HG02759 (cell line): ENCODE data around the gene HIVEP3.
A peak's percentile ranks its signal among the peaks of the same experiment; 100 is the strongest.
"Not testable (repeated sequence)": the region's sequence is repeated elsewhere in the genome, so short reads cannot be mapped to it uniquely, and the experiment has no call there.

Source experiments
- ATAC-seq: cut with Tn5 transposase; IDR thresholded peaks from one replicate; pipeline ENCODE4 v1.9.1; 2021; ENCODE audit warnings: mild to moderate bottlenecking, moderate library complexity; ENCODE audit not compliant: unreplicated experiment

Gene HIVEP3

GRCh38 chr1:41578712-41579335, 339.9 kb downstream of the HIVEP3 start:
- no peak for ATAC-seq

- ATAC-seq = no peak
These were observed 342.1 kb downstream of the HIVEP3 start for GRCh38 chr1:41576620-41577019.

GRCh38 chr1:41576206-41576605, 342.5 kb downstream of the HIVEP3 start:
- no peak for ATAC-seq

GRCh38 chr1:41574842-41575241, 343.9 kb downstream of the HIVEP3 start:
- ATAC-seq = no peak

- peak; percentile 82 for ATAC-seq
These were observed 344.7 kb downstream of the HIVEP3 start for GRCh38 chr1:41573785-41574713.

- no peak for ATAC-seq
These were observed 345.5 kb downstream of the HIVEP3 start for GRCh38 chr1:41573194-41573593.

GRCh38 chr1:41572224-41572623, 346.5 kb downstream of the HIVEP3 start:
- no peak for ATAC-seq

GRCh38 chr1:41571041-41571440, 347.7 kb downstream of the HIVEP3 start:
- no peak for ATAC-seq

GRCh38 chr1:41568204-41568603, 350.5 kb downstream of the HIVEP3 start:
- ATAC-seq = no peak

GRCh38 chr1:41566969-41567368, 351.8 kb downstream of the HIVEP3 start:
- no peak for ATAC-seq

- no peak for ATAC-seq
These were observed 352.3 kb downstream of the HIVEP3 start for GRCh38 chr1:41566274-41566885.

- no peak for ATAC-seq
These were observed 353.8 kb downstream of the HIVEP3 start for GRCh38 chr1:41564741-41565475.

GRCh38 chr1:41562328-41562727, 356.4 kb downstream of the HIVEP3 start:
- ATAC-seq = no peak

- ATAC-seq = no peak
These were observed 357.8 kb downstream of the HIVEP3 start for GRCh38 chr1:41560931-41561330.

GRCh38 chr1:41560496-41560895, 358.2 kb downstream of the HIVEP3 start:
- ATAC-seq = no peak

- no peak for ATAC-seq
These were observed 359.4 kb downstream of the HIVEP3 start for GRCh38 chr1:41559331-41559730.

- no peak for ATAC-seq
These were observed 360.0 kb downstream of the HIVEP3 start for GRCh38 chr1:41558761-41559171.

- ATAC-seq = no peak
These were observed 360.8 kb downstream of the HIVEP3 start for GRCh38 chr1:41557751-41558455.

- ATAC-seq = not testable (repeated sequence)
These were observed 364.0 kb downstream of the HIVEP3 start for GRCh38 chr1:41554746-41555145.

- ATAC-seq = no peak
These were observed 370.8 kb downstream of the HIVEP3 start for GRCh38 chr1:41547781-41548560.
